Trophoblast cell (in vitro differentiated cells and primary cell): ENCODE measurements around the gene ANXA2R.

Experiments used
- DNase-seq, 2 donors: peaks; one replicate each; pipeline ENCODE4 v3.0.0-alpha.2; 2016
- H2AFZ ChIP-seq: 2 replicates; pipeline ENCODE4 v1.6.1; 2013; ENCODE audit warnings: low read length, moderate library complexity, mild to moderate bottlenecking; ENCODE audit not compliant: insufficient read depth, poor library complexity
- H2AK5ac ChIP-seq: 2 replicates; pipeline ENCODE4 v1.6.1; 2013; ENCODE audit warnings: mild to moderate bottlenecking, low read length
- H2BK120ac ChIP-seq: 2 replicates; pipeline ENCODE4 v1.6.1; 2013; ENCODE audit warnings: low read length, mild to moderate bottlenecking, moderate library complexity; ENCODE audit not compliant: insufficient read depth, poor library complexity
- H2BK12ac ChIP-seq: 2 replicates; pipeline ENCODE4 v1.6.1; 2013; ENCODE audit warnings: mild to moderate bottlenecking, low read length, moderate library complexity
- H2BK5ac ChIP-seq: 2 replicates; pipeline ENCODE4 v1.6.1; 2013; ENCODE audit warnings: low read length, low read depth, moderate library complexity, mild to moderate bottlenecking; ENCODE audit not compliant: poor library complexity
- H3K14ac ChIP-seq: 2 replicates; pipeline ENCODE4 v1.6.1; 2013; ENCODE audit warnings: mild to moderate bottlenecking, low read length
- H3K18ac ChIP-seq: 2 replicates; pipeline ENCODE4 v1.6.1; 2013; ENCODE audit warnings: mild to moderate bottlenecking, low read length
- H3K23ac ChIP-seq: 2 replicates; pipeline ENCODE4 v1.6.1; 2013; ENCODE audit warnings: low read length
- H3K27ac ChIP-seq: 2 replicates; pipeline ENCODE4 v1.5.1; 2013; ENCODE audit warnings: low read depth, mild to moderate bottlenecking, inconsistent platforms, low read length, moderate library complexity
- H3K27me3 ChIP-seq: 2 replicates; pipeline ENCODE4 v1.6.1; 2013; ENCODE audit warnings: inconsistent platforms, mild to moderate bottlenecking, low read length, moderate library complexity; ENCODE audit not compliant: insufficient read depth
- H3K36me3 ChIP-seq, 2 experiments: 1 replicate in 1 of 2; 2 replicates in 1 of 2; pipeline ENCODE4 v1.6.1; 2013; ENCODE audit warnings: low read length in 2 of 2, mild to moderate bottlenecking in 2 of 2, moderate library complexity in 1 of 2; ENCODE audit not compliant: insufficient read depth in 2 of 2, control insufficient read depth in 1 of 2
- H3K4ac ChIP-seq: 2 replicates; pipeline ENCODE4 v1.6.1; 2013; ENCODE audit warnings: low read depth, mild to moderate bottlenecking, low read length, moderate library complexity
- H3K4me1 ChIP-seq, 2 experiments: 1 replicate in 1 of 2; 2 replicates in 1 of 2; pipeline ENCODE4 v1.6.1; 2013; ENCODE audit warnings: low read length in 2 of 2, mild to moderate bottlenecking in 2 of 2, moderate library complexity in 1 of 2; ENCODE audit not compliant: insufficient read depth in 2 of 2, control insufficient read depth in 1 of 2
- H3K4me2 ChIP-seq: 2 replicates; pipeline ENCODE4 v1.6.1; 2013; ENCODE audit warnings: inconsistent platforms, mild to moderate bottlenecking, low read length, moderate library complexity
- H3K4me3 ChIP-seq: 2 replicates; pipeline ENCODE4 v1.5.1; 2013; ENCODE audit warnings: mild to moderate bottlenecking, low read depth, low read length, inconsistent platforms
- H3K79me1 ChIP-seq: one replicate; pipeline ENCODE4 v1.6.1; 2013; ENCODE audit warnings: low read length
- H3K79me2 ChIP-seq: 2 replicates; pipeline ENCODE4 v1.6.1; 2013; ENCODE audit warnings: low read length, mild to moderate bottlenecking; ENCODE audit not compliant: control insufficient read depth, insufficient read depth, poor library complexity
- H3K9ac ChIP-seq: 2 replicates; pipeline ENCODE4 v1.6.1; 2013; ENCODE audit warnings: mild to moderate bottlenecking, low read length
- H3K9me3 ChIP-seq: 2 replicates; pipeline ENCODE4 v1.6.1; 2013; ENCODE audit warnings: low read depth, mild to moderate bottlenecking, control low read depth, inconsistent platforms, low read length; ENCODE audit not compliant: insufficient read depth
- H4K12ac ChIP-seq: 2 replicates; pipeline ENCODE4 v1.6.1; 2013; ENCODE audit warnings: low read depth, mild to moderate bottlenecking, low read length, moderate library complexity
- H4K8ac ChIP-seq: 2 replicates; pipeline ENCODE4 v1.6.1; 2013; ENCODE audit warnings: low read depth, mild to moderate bottlenecking, low read length, moderate library complexity
- H4K91ac ChIP-seq: one replicate; pipeline ENCODE4 v1.6.1; 2013; ENCODE audit warnings: low read depth, mild to moderate bottlenecking, low read length, moderate library complexity
- WGBS: extraction: QIAGEN DNeasy Blood & Tissue Kit; methylation state at CpG from one replicate; pipeline ENCODE4 v1.1.7; 2013; ENCODE audit warnings: missing lambda C conversion rate; ENCODE audit not compliant: insufficient read length, insufficient coverage; ENCODE audit errors: extremely low coverage; 5-methylcytosine and 5-hydroxymethylcytosine counted together

Gene ANXA2R

DNA sequence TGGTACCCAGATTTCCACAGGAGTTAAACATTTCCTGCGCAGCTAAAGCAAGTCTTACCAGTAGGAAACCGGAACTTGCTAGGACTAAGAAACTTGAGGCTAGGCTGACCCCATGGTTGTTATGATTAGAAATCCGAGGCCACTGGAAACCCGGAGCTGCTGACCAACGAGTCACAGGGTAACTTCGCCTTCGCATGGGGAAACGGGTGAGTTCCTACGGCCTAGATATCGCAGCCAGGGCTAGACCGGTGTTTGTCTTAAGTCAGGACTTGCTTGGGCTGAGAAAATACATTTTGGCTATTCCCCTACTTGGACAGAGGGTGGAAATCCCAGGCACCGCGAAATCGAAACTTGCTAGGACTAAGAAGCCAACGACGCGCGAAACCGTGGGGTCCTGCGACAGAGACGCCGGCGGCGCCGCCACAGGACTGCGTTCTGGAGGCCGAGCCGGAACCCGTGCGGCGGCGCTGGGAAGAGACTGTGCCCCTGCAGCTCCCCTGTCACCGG is 1.6 kb upstream of the ANXA2R start:
- Histone ChIP-seq H4K12ac (no peak overlapping the region), H2BK5ac (no peak overlapping the region), H3K79me2 (no peaks in the 10 kb centered on the region), H3K23ac (no peak overlapping the region), H3K9me3 (no peaks in the 10 kb centered on the region), H3K4me2 (peak overlapping the region; percentile 85), H3K36me3 (no peaks in the 10 kb centered on the region), H3K4me3 (peak overlapping the region; percentile 61), H3K9ac (peak overlapping the region; percentile 4), H2BK120ac (no peak overlapping the region), H3K27me3 (peaks cover 62% of the 10 kb centered on the region), H3K14ac (no peak overlapping the region), H2AK5ac (no peak overlapping the region), H3K27ac (no peak overlapping the region), H3K4me1 (peaks cover 17 to 29% of the 10 kb centered on the region in 2 experiments), H2AFZ (peak overlapping the region; percentile 30), H3K18ac (peak overlapping the region; percentile 47), H2BK12ac (no peak overlapping the region), H4K8ac (peak overlapping the region; percentile 72), H3K79me1 (peaks cover 5% of the 10 kb centered on the region), H4K91ac (no peak overlapping the region), H3K4ac (no peak overlapping the region)
- peak; percentile 80 for DNase-seq
- no CpG with 5 or more reads among the region's 33 CpGs for WGBS

DNA sequence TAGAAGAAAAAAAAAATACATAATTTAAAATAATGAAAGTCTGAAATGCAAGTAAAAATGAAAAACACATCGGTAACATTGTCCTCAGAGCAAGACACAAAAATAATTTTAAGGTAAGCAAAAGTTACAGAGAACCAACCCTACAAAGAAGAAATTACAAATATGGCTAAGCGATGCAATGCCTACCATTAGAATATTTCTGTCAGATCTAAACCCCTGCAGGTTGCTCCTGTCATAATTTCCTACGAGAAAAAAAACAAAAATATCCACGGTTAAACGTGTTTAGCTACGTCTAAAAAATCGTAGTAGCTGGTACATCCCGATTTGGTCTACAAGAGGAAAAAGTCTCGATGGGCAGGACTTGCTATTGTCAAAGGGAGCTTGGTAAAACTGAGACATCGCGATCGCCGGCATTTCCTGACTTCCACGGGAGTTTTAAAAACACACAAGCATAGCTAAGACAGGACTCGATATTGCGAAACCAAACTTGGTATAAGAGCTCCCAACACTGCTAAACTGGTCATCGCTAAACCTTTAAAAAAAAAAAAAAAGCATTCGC is 1.1 kb upstream of the ANXA2R start:
- Histone ChIP-seq H2AK5ac (no peak overlapping the region), H3K27ac (no peak overlapping the region), H3K4me2 (peak overlapping the region; percentile 85), H3K4me3 (no peak overlapping the region), H3K4me1 (peaks cover 17 to 29% of the 10 kb centered on the region in 2 experiments), H2AFZ (no peak overlapping the region), H2BK120ac (no peak overlapping the region), H3K14ac (no peak overlapping the region), H3K9me3 (no peaks in the 10 kb centered on the region), H3K27me3 (peaks cover 65% of the 10 kb centered on the region), H3K36me3 (no peaks in the 10 kb centered on the region), H2BK12ac (no peak overlapping the region), H3K9ac (no peak overlapping the region), H3K23ac (no peak overlapping the region), H4K12ac (no peak overlapping the region), H3K18ac (no peak overlapping the region), H3K79me2 (no peaks in the 10 kb centered on the region), H4K8ac (no peak overlapping the region), H3K4ac (no peak overlapping the region), H4K91ac (no peak overlapping the region), H3K79me1 (peaks cover 5% of the 10 kb centered on the region), H2BK5ac (no peak overlapping the region)
- no CpG with 5 or more reads among the region's 18 CpGs for whole genome bisulfite sequencing
- DNase-seq: no peak

- no peak overlapping the region for H4K8ac ChIP-seq
- no peak overlapping the region for H3K4ac ChIP-seq
- no peak overlapping the region for H2BK5ac ChIP-seq
- H3K79me1 ChIP-seq: peaks cover 5% of the 10 kb centered on the region
- peaks cover 17 to 29% of the 10 kb centered on the region in 2 experiments for H3K4me1 ChIP-seq
- H2AFZ ChIP-seq: no peak overlapping the region
- no peak overlapping the region for H3K14ac ChIP-seq
- no peak overlapping the region for H3K18ac ChIP-seq
- H4K91ac ChIP-seq: no peak overlapping the region
- peak; percentile 82 for DNase-seq
- no peak overlapping the region for H3K9ac ChIP-seq
- peak overlapping the region; percentile 42 for H3K4me3 ChIP-seq
- H3K9me3 ChIP-seq: no peaks in the 10 kb centered on the region
- H3K4me2 ChIP-seq: peak overlapping the region; percentile 44
- H3K23ac ChIP-seq: no peak overlapping the region
- no peak overlapping the region for H4K12ac ChIP-seq
- H2BK120ac ChIP-seq: no peak overlapping the region
- WGBS: no CpG with 5 or more reads among the region's 35 CpGs
- H3K27ac ChIP-seq: no peak overlapping the region
- H2AK5ac ChIP-seq: no peak overlapping the region
- H3K79me2 ChIP-seq: no peaks in the 10 kb centered on the region
- H3K27me3 ChIP-seq: peaks cover 58% of the 10 kb centered on the region
- H3K36me3 ChIP-seq: no peaks in the 10 kb centered on the region
- no peak overlapping the region for H2BK12ac ChIP-seq
Measured at GRCh38 chr5:43039471-43040286, 440 bp downstream of the ANXA2R start.

- Histone ChIP-seq H3K79me2 (peaks cover 1% of the 10 kb centered on the region), H3K14ac (no peak overlapping the region), H3K4me1 (peaks cover 22 to 32% of the 10 kb centered on the region in 2 experiments), H3K23ac (no peak overlapping the region), H4K8ac (no peak overlapping the region), H2AK5ac (no peak overlapping the region), H3K4me3 (no peak overlapping the region), H3K36me3 (no peaks in the 10 kb centered on the region), H3K27ac (no peak overlapping the region), H3K4me2 (peak overlapping the region; percentile 44), H3K4ac (no peak overlapping the region), H3K9ac (no peak overlapping the region), H2BK12ac (no peak overlapping the region), H2AFZ (no peak overlapping the region), H2BK120ac (no peak overlapping the region), H4K12ac (no peak overlapping the region), H3K9me3 (no peaks in the 10 kb centered on the region), H2BK5ac (no peak overlapping the region), H3K79me1 (peaks cover 9% of the 10 kb centered on the region), H3K27me3 (peaks cover 55% of the 10 kb centered on the region), H3K18ac (no peak overlapping the region), H4K91ac (no peak overlapping the region)
- no CpG with 5 or more reads among the region's 6 CpGs for WGBS
- no peak for DNase-seq
Measured at GRCh38 chr5:43039152-43039470, 1.0 kb downstream of the ANXA2R start.
